Astrocyte (in vitro differentiated cells and primary cell): ENCODE data around the gene PDSS2. TPM values are rescaled to one million over a fixed set of nuclear protein-coding genes. Genes with fewer than 3 reads are reported as not detected.

Experiments
- DNase-seq: peaks from one replicate; pipeline ENCODE4 v3.0.0-alpha.2; 2010; ENCODE audit warnings: low read depth
- FAIRE-seq: peaks from 2 replicates; lab custom pipeline; 2011; peaks lifted over from hg19 to GRCh38; lab: Jason Lieb, UNC
- H2AFZ ChIP-seq: 2 replicates; pipeline ENCODE4 v1.6.0; 2012; ENCODE audit warnings: low read depth, low read length, inconsistent platforms
- H3K27ac ChIP-seq: 2 replicates; pipeline ENCODE4 v1.5.1; 2011; ENCODE audit warnings: low read depth, low read length, inconsistent platforms
- H3K27me3 ChIP-seq: 2 replicates; pipeline ENCODE4 v1.6.0; 2011; ENCODE audit warnings: low read length, inconsistent platforms; ENCODE audit not compliant: insufficient read depth
- H3K36me3 ChIP-seq: 2 replicates; pipeline ENCODE4 v1.5.1; 2011; ENCODE audit warnings: low read length, inconsistent platforms; ENCODE audit not compliant: insufficient read depth
- H3K4me1 ChIP-seq: 2 replicates; pipeline ENCODE4 v1.5.1; 2011; ENCODE audit warnings: low read length, inconsistent platforms; ENCODE audit not compliant: insufficient read depth
- H3K4me2 ChIP-seq: 2 replicates; pipeline ENCODE4 v1.6.0; 2012; ENCODE audit warnings: low read length, inconsistent platforms
- H3K4me3 ChIP-seq: 2 replicates; pipeline ENCODE4 v1.5.1; 2011; ENCODE audit warnings: low read depth, mild to moderate bottlenecking, low read length, inconsistent platforms; ENCODE audit not compliant: insufficient read depth
- H3K79me2 ChIP-seq: 2 replicates; pipeline ENCODE4 v1.6.0; 2012; ENCODE audit warnings: mild to moderate bottlenecking, low read length, inconsistent platforms; ENCODE audit not compliant: insufficient read depth
- H3K9ac ChIP-seq: 2 replicates; pipeline ENCODE4 v1.6.0; 2012; ENCODE audit warnings: mild to moderate bottlenecking, low read length, inconsistent platforms
- H3K9me3 ChIP-seq: 2 replicates; pipeline ENCODE4 v1.5.1; 2012; ENCODE audit warnings: low read depth, mild to moderate bottlenecking, low read length, inconsistent platforms; ENCODE audit not compliant: insufficient read depth
- H4K20me1 ChIP-seq: 2 replicates; pipeline ENCODE4 v1.6.0; 2012; ENCODE audit warnings: low read length, inconsistent platforms; ENCODE audit not compliant: insufficient read depth
- H3K27ac Mint-ChIP-seq: one replicate; pipeline ENCODE4 v1.8.0; 2021; ENCODE audit warnings: mild to moderate bottlenecking, mixed read lengths; ENCODE audit not compliant: unreplicated experiment
- H3K27me3 Mint-ChIP-seq: one replicate; pipeline ENCODE4 v1.8.0; 2021; ENCODE audit warnings: low read depth, mixed read lengths; ENCODE audit not compliant: unreplicated experiment
- H3K36me3 Mint-ChIP-seq: one replicate; pipeline ENCODE4 v1.8.0; 2021; ENCODE audit warnings: low read depth, mixed read lengths; ENCODE audit not compliant: unreplicated experiment
- H3K4me1 Mint-ChIP-seq: one replicate; pipeline ENCODE4 v1.8.0; 2021; ENCODE audit warnings: low read depth, mixed read lengths; ENCODE audit not compliant: unreplicated experiment
- H3K4me3 Mint-ChIP-seq: one replicate; pipeline ENCODE4 v1.8.0; 2021; ENCODE audit warnings: mild to moderate bottlenecking, moderate library complexity, mixed read lengths; ENCODE audit not compliant: unreplicated experiment
- H3K9me3 Mint-ChIP-seq: one replicate; pipeline ENCODE4 v1.8.0; 2021; ENCODE audit warnings: mild to moderate bottlenecking, mixed read lengths; ENCODE audit not compliant: unreplicated experiment
- CTCF ChIP-seq: IDR thresholded peaks from 2 replicates; pipeline ENCODE4 v1.5.1; 2011; ENCODE audit warnings: low read depth, mild to moderate bottlenecking, inconsistent platforms, low read length, moderate library complexity; ENCODE audit not compliant: insufficient read depth
- EZH2 ChIP-seq: IDR thresholded peaks from 2 replicates; pipeline ENCODE4 v1.6.1; 2012; ENCODE audit warnings: mild to moderate bottlenecking, low read length, inconsistent platforms; ENCODE audit not compliant: insufficient read depth
- total RNA-seq: library from RNA; stranded (reverse); gene quantifications from 2 replicates; pipeline ENCODE4 v1.2.1, GENCODE V29; 2021

The PDSS2 gene
- total RNA-seq, 1 donor from 2014 or later, result 7.7 TPM

GRCh38 chr6:107398001-107398400, 61.4 kb downstream of the PDSS2 start:
- no peak overlapping the region for H3K27ac ChIP-seq
- peaks cover 16% of the 10 kb centered on the region for H3K9me3 Mint-ChIP-seq
- no peak overlapping the region for H3K4me3 ChIP-seq
- no peaks in the 10 kb centered on the region for H3K4me1 ChIP-seq
- FAIRE-seq (no peak), DNase-seq (no peak)
- H3K9me3 ChIP-seq, result no peaks in the 10 kb centered on the region
- no peak overlapping the region for H3K9ac ChIP-seq
- H3K27me3 ChIP-seq, result no peaks in the 10 kb centered on the region
- H3K36me3 ChIP-seq, result no peaks in the 10 kb centered on the region
- TF ChIP-seq CTCF (no peak), EZH2 (no peak)
- H3K79me2 ChIP-seq, result no peaks in the 10 kb centered on the region
- H3K4me1 Mint-ChIP-seq, result no peaks in the 10 kb centered on the region
- H3K36me3 Mint-ChIP-seq, result peaks cover 13% of the 10 kb centered on the region
- H2AFZ ChIP-seq, result no peak overlapping the region
- H4K20me1 ChIP-seq, result peaks cover 9% of the 10 kb centered on the region
- H3K4me3 Mint-ChIP-seq, result no peak overlapping the region
- no peak overlapping the region for H3K4me2 ChIP-seq
- no peaks in the 10 kb centered on the region for H3K27me3 Mint-ChIP-seq
- H3K27ac Mint-ChIP-seq, result no peak overlapping the region

DNA sequence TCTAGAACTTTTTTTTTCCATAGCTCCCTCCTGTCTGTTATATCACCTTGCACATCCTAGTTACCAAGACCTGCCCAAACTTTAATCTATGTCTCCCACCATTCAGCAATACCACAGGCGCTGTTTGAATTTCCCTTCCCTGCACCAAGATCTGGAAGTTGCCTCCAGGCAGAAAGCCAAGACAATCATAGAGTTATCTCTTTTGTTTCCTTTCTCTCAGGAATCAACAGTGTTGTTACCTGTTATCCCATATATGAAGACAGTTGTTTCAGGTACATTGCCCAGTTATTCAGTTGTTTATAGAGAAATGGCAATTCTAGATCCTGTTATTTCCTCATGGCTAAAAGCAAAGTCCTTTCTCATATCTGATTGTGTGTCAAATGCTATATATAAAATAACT, 63.2 kb downstream of the PDSS2 start:
- Histone ChIP-seq H3K9ac (no peak overlapping the region), H3K27ac (no peak overlapping the region), H3K79me2 (no peaks in the 10 kb centered on the region), H3K4me3 (no peak overlapping the region), H3K27me3 (no peaks in the 10 kb centered on the region), H3K9me3 (no peaks in the 10 kb centered on the region), H3K36me3 (no peaks in the 10 kb centered on the region), H4K20me1 (peaks cover 9% of the 10 kb centered on the region), H3K4me1 (no peaks in the 10 kb centered on the region), H3K4me2 (no peak overlapping the region), H2AFZ (no peak overlapping the region)
- FAIRE-seq (no peak), DNase-seq (no peak)
- Mint-ChIP-seq H3K27me3 (no peaks in the 10 kb centered on the region), H3K4me3 (no peak overlapping the region), H3K27ac (no peak overlapping the region), H3K9me3 (peaks cover 11% of the 10 kb centered on the region), H3K36me3 (peaks cover 7% of the 10 kb centered on the region), H3K4me1 (no peaks in the 10 kb centered on the region)
- TF ChIP-seq EZH2 (no peak), CTCF (no peak)

GRCh38 chr6:107392069-107392468, 67.3 kb downstream of the PDSS2 start:
- no peak overlapping the region for H3K4me3 ChIP-seq
- Mint-ChIP-seq H3K27ac (no peak overlapping the region), H3K4me3 (no peak overlapping the region), H3K36me3 (peaks cover 3% of the 10 kb centered on the region), H3K9me3 (peaks cover 3% of the 10 kb centered on the region), H3K4me1 (no peaks in the 10 kb centered on the region), H3K27me3 (no peaks in the 10 kb centered on the region)
- DNase-seq, result no peak
- H3K79me2 ChIP-seq, result no peaks in the 10 kb centered on the region
- no peak overlapping the region for H3K27ac ChIP-seq
- H3K27me3 ChIP-seq, result no peaks in the 10 kb centered on the region
- H3K9ac ChIP-seq, result no peak overlapping the region
- no peak overlapping the region for H3K4me2 ChIP-seq
- no peak for FAIRE-seq
- peaks cover 3% of the 10 kb centered on the region for H4K20me1 ChIP-seq
- H2AFZ ChIP-seq, result no peak overlapping the region
- H3K4me1 ChIP-seq, result no peaks in the 10 kb centered on the region
- TF ChIP-seq CTCF, result no peak
- no peak for TF ChIP-seq EZH2
- H3K9me3 ChIP-seq, result no peaks in the 10 kb centered on the region
- no peaks in the 10 kb centered on the region for H3K36me3 ChIP-seq
